ENCODE data around the gene ZNF232. TPM values are rescaled to one million over a fixed set of nuclear protein-coding genes. Genes with fewer than 3 reads are reported as not detected.
"Not testable (repeated sequence)": the region's sequence is repeated elsewhere in the genome, so short reads cannot be mapped to it uniquely, and the experiment has no call there.

The ZNF232 gene
- total and polyA plus RNA-seq, 8 donors, result 7.7 to 50.6 (median 29.2) TPM

GRCh38 chr17:5126719-5127488 is 15.2 kb upstream of the ZNF232 start:
- H3K9me3 ChIP-seq, result no peaks in the 10 kb centered on the region
- DNase-seq (no peak), ATAC-seq (no peak)
- intact Hi-C loops (cut with DNase I), result no loop called here
- no peak overlapping the region for H3K27ac ChIP-seq
- no peak overlapping the region for H3K4me3 ChIP-seq
- peaks cover 12 to 43% of the 10 kb centered on the region in 2 donors for H3K27me3 ChIP-seq
- no peak for TF ChIP-seq CTCF (IDR thresholded peaks at IDR 0.05)
- H3K4me1 ChIP-seq, result peaks cover 0 to 9% of the 10 kb centered on the region in 2 donors
- H3K36me3 ChIP-seq, result no peaks in the 10 kb centered on the region

- H3K36me3 ChIP-seq; intact Hi-C loops (cut with DNase I); H3K4me3 ChIP-seq; DNase-seq; H3K4me1 ChIP-seq; ATAC-seq; H3K27ac ChIP-seq; H3K9me3 ChIP-seq: not testable (repeated sequence)
- H3K27me3 ChIP-seq, result peaks cover 12 to 54% of the 10 kb centered on the region in 2 donors
Measured at GRCh38 chr17:5124896-5125295, 13.2 kb upstream of the ZNF232 start.

- H3K9me3 ChIP-seq; H3K27ac ChIP-seq; H3K4me3 ChIP-seq; intact Hi-C loops (cut with DNase I); DNase-seq; H3K4me1 ChIP-seq; ATAC-seq; H3K36me3 ChIP-seq: not testable (repeated sequence)
- H3K27me3 ChIP-seq, result peaks cover 12 to 54% of the 10 kb centered on the region in 2 donors
Measured at GRCh38 chr17:5124125-5124760, 12.6 kb upstream of the ZNF232 start.

GRCh38 chr17:5123343-5124124 is 11.9 kb upstream of the ZNF232 start:
- H3K36me3 ChIP-seq, result no peaks in the 10 kb centered on the region
- no peak for TF ChIP-seq CTCF (IDR thresholded peaks at IDR 0.05)
- peaks cover 12 to 55% of the 10 kb centered on the region in 2 donors for H3K27me3 ChIP-seq
- intact Hi-C loops (cut with DNase I), result no loop called here
- peaks cover 0 to 9% of the 10 kb centered on the region in 2 donors for H3K4me1 ChIP-seq
- peak overlapping the region in 1 of 2 donors; percentile 43 for H3K4me3 ChIP-seq
- no peak for DNase-seq
- no peak overlapping the region for H3K27ac ChIP-seq
- peak; percentile 24 for ATAC-seq
- no peaks in the 10 kb centered on the region for H3K9me3 ChIP-seq

- Histone ChIP-seq H3K27me3 (peaks cover 12 to 63% of the 10 kb centered on the region in 2 donors), H3K4me1 (peaks cover 0 to 9% of the 10 kb centered on the region in 2 donors), H3K27ac (no peak overlapping the region), H3K9me3 (no peaks in the 10 kb centered on the region), H3K36me3 (no peaks in the 10 kb centered on the region), H3K4me3 (peak overlapping the region; percentile 19 to 43)
- intact Hi-C loops (cut with DNase I), result no loop called here
- peak in 2 of 4 donors; percentile 39 to 47 for DNase-seq
- no peak for TF ChIP-seq CTCF (IDR thresholded peaks at IDR 0.05)
- ATAC-seq, result peak; percentile 78
Measured at GRCh38 chr17:5122586-5123342, 11.1 kb upstream of the ZNF232 start.

- H3K27ac ChIP-seq; ATAC-seq; H3K9me3 ChIP-seq; H3K36me3 ChIP-seq; H3K4me1 ChIP-seq; DNase-seq; intact Hi-C loops (cut with DNase I): not testable (repeated sequence)
- peak overlapping the region in 1 of 2 donors; percentile 43 for H3K4me3 ChIP-seq
- H3K27me3 ChIP-seq, result peaks cover 14 to 64% of the 10 kb centered on the region in 2 donors
Measured at GRCh38 chr17:5122056-5122455, 10.4 kb upstream of the ZNF232 start.
